HUES6 (cell line): ENCODE measurements around the gene TEX2.
"Not testable (repeated sequence)": the region's sequence is repeated elsewhere in the genome, so short reads cannot be mapped to it uniquely, and the experiment has no call there.

Experiments used
- H3K27ac ChIP-seq: 2 replicates; pipeline ENCODE4 v1.7.0; 2013; ENCODE audit warnings: low read depth, mild to moderate bottlenecking, low read length, inconsistent platforms
- H3K27me3 ChIP-seq: 2 replicates; pipeline ENCODE4 v1.6.1; 2013; ENCODE audit warnings: low read length; ENCODE audit not compliant: control insufficient read depth, insufficient read depth
- H3K36me3 ChIP-seq: 2 replicates; pipeline ENCODE4 v1.6.1; 2013; ENCODE audit warnings: low read length; ENCODE audit not compliant: control insufficient read depth, insufficient read depth
- H3K4me1 ChIP-seq: 2 replicates; pipeline ENCODE4 v1.6.1; 2013; ENCODE audit warnings: low read length; ENCODE audit not compliant: control insufficient read depth, insufficient read depth
- H3K4me3 ChIP-seq: 2 replicates; pipeline ENCODE4 v1.5.1; 2013; ENCODE audit warnings: low read depth, low read length
- H3K9ac ChIP-seq: one replicate; pipeline ENCODE4 v1.6.1; 2013; ENCODE audit warnings: mild to moderate bottlenecking, low read length
- H3K9me3 ChIP-seq: 2 replicates; pipeline ENCODE4 v1.6.1; 2013; ENCODE audit warnings: low read depth, low read length; ENCODE audit not compliant: control insufficient read depth, insufficient read depth

Gene TEX2

GRCh38 chr17:64178011-64178825 is 84.8 kb downstream of the TEX2 start:
- Histone ChIP-seq H3K36me3 (0 out of 2 replicates have a peak, but pooled peaks cover 3% of the 10 kb centered on the region), H3K9me3 (0 out of 2 replicates have a peak, but pooled peaks cover 2% of the 10 kb centered on the region), H3K27ac (no peak overlapping the region)

GRCh38 chr17:64177311-64178010 is 85.6 kb downstream of the TEX2 start:
- H3K9ac ChIP-seq, result no peak overlapping the region
- H3K4me3 ChIP-seq, result no peak overlapping the region
- H3K27ac ChIP-seq, result no peak overlapping the region
- H3K27me3 ChIP-seq, result no peaks in the 10 kb centered on the region
- H3K9me3 ChIP-seq, result 0 out of 2 replicates have a peak, but pooled peaks cover 2% of the 10 kb centered on the region
- H3K36me3 ChIP-seq, result 0 out of 2 replicates have a peak, but pooled peaks cover 3% of the 10 kb centered on the region
- H3K4me1 ChIP-seq, result no peaks in the 10 kb centered on the region

More at GRCh38 chr17:64178011-64178825, 84.8 kb downstream of the TEX2 start:
- Histone ChIP-seq H3K4me1 (no peaks in the 10 kb centered on the region), H3K9ac (no peak overlapping the region), H3K4me3 (no peak overlapping the region), H3K27me3 (no peaks in the 10 kb centered on the region)

- 0 out of 2 replicates have a peak, but pooled peaks cover 3% of the 10 kb centered on the region for H3K36me3 ChIP-seq
Observed at GRCh38 chr17:64176556-64176955, 86.5 kb downstream of the TEX2 start.

GRCh38 chr17:64174686-64175456 is 88.2 kb downstream of the TEX2 start:
- Histone ChIP-seq H3K9me3 (0 out of 2 replicates have a peak, but pooled peaks cover 2% of the 10 kb centered on the region), H3K36me3 (peaks cover 13% of the 10 kb centered on the region), H3K9ac (no peak overlapping the region), H3K4me1 (no peaks in the 10 kb centered on the region), H3K27me3 (no peaks in the 10 kb centered on the region), H3K27ac (no peak overlapping the region), H3K4me3 (no peak overlapping the region)

More at GRCh38 chr17:64176556-64176955, 86.5 kb downstream of the TEX2 start:
- H3K9me3 ChIP-seq, result 0 out of 2 replicates have a peak, but pooled peaks cover 2% of the 10 kb centered on the region
- H3K9ac ChIP-seq, result no peak overlapping the region
- no peak overlapping the region for H3K4me3 ChIP-seq
- no peaks in the 10 kb centered on the region for H3K27me3 ChIP-seq
- no peak overlapping the region for H3K27ac ChIP-seq
- no peaks in the 10 kb centered on the region for H3K4me1 ChIP-seq

- Histone ChIP-seq H3K27ac (no peak overlapping the region), H3K9me3 (no peaks in the 10 kb centered on the region), H3K36me3 (peaks cover 14% of the 10 kb centered on the region), H3K27me3 (no peaks in the 10 kb centered on the region), H3K9ac (no peak overlapping the region), H3K4me3 (no peak overlapping the region), H3K4me1 (no peaks in the 10 kb centered on the region)
Observed at GRCh38 chr17:64173646-64174045, 89.4 kb downstream of the TEX2 start.

GRCh38 chr17:64172510-64172909 is 90.5 kb downstream of the TEX2 start:
- peaks cover 14% of the 10 kb centered on the region for H3K36me3 ChIP-seq
- H3K27ac ChIP-seq, result no peak overlapping the region
- no peak overlapping the region for H3K9ac ChIP-seq
- no peak overlapping the region for H3K4me3 ChIP-seq
- no peaks in the 10 kb centered on the region for H3K27me3 ChIP-seq
- no peaks in the 10 kb centered on the region for H3K4me1 ChIP-seq
- no peaks in the 10 kb centered on the region for H3K9me3 ChIP-seq

GRCh38 chr17:64171041-64171440 is 92.0 kb downstream of the TEX2 start:
- Histone ChIP-seq H3K27ac (no peak overlapping the region), H3K4me3 (no peak overlapping the region), H3K27me3 (no peaks in the 10 kb centered on the region), H3K9me3 (no peaks in the 10 kb centered on the region), H3K9ac (no peak overlapping the region), H3K36me3 (peaks cover 14% of the 10 kb centered on the region), H3K4me1 (no peaks in the 10 kb centered on the region)

- Histone ChIP-seq H3K4me3 (no peak overlapping the region), H3K36me3 (peaks cover 14% of the 10 kb centered on the region), H3K9me3 (no peaks in the 10 kb centered on the region), H3K27ac (no peak overlapping the region), H3K27me3 (no peaks in the 10 kb centered on the region), H3K9ac (no peak overlapping the region), H3K4me1 (no peaks in the 10 kb centered on the region)
Observed at GRCh38 chr17:64170286-64170685, 92.8 kb downstream of the TEX2 start.

GRCh38 chr17:64167666-64168065 is 95.4 kb downstream of the TEX2 start:
- H3K27ac ChIP-seq, H3K9ac ChIP-seq, H3K9me3 ChIP-seq, H3K4me1 ChIP-seq, H3K27me3 ChIP-seq, H3K4me3 ChIP-seq: not testable (repeated sequence)
- peaks cover 14% of the 10 kb centered on the region for H3K36me3 ChIP-seq

GRCh38 chr17:64166876-64167275 is 96.2 kb downstream of the TEX2 start:
- Histone ChIP-seq H3K9ac (no peak overlapping the region), H3K27ac (no peak overlapping the region), H3K4me1 (no peaks in the 10 kb centered on the region), H3K9me3 (no peaks in the 10 kb centered on the region), H3K36me3 (peaks cover 14% of the 10 kb centered on the region), H3K4me3 (no peak overlapping the region), H3K27me3 (no peaks in the 10 kb centered on the region)
